Sigmoid colon (tissue), 7 donors: ENCODE data around the gene ATXN1. TPM values are rescaled to one million over a fixed set of nuclear protein-coding genes. Genes with fewer than 3 reads are reported as not detected.
A peak's percentile ranks its signal among the peaks of the same experiment; 100 is the strongest.

Source experiments
- DNase-seq: peaks from one replicate; pipeline ENCODE4 v3.0.0-alpha.2; 2019
- H3K27ac ChIP-seq, 4 donors: fragments of 200-600 bp; sonication (generic); one replicate each; pipeline ENCODE4 v1.5.1; 2016 to 2019; ENCODE audit warnings: mild to moderate bottlenecking in 1 of 4
- H3K27me3 ChIP-seq, 3 donors: fragments of 200-600 bp; sonication (generic); one replicate each; pipeline ENCODE4 v1.5.1; 2019; ENCODE audit warnings: mild to moderate bottlenecking in 1 of 3
- H3K36me3 ChIP-seq, 4 donors: fragments of 200-600 bp; sonication (generic); one replicate each; pipeline ENCODE4 v1.5.1; 2016 to 2019
- H3K4me1 ChIP-seq, 4 donors: fragments of 200-600 bp; sonication (generic); one replicate each; pipeline ENCODE4 v1.5.1; 2017 to 2019
- H3K4me3 ChIP-seq, 4 donors: fragments of 200-600 bp; sonication (generic); one replicate each; pipeline ENCODE4 v1.5.1; 2017 to 2019; ENCODE audit warnings: mild to moderate bottlenecking in 2 of 4, moderate library complexity in 1 of 4
- H3K9me3 ChIP-seq, 4 donors: fragments of 200-600 bp in 3 of 4; sonication (generic) in 3 of 4; one replicate each; pipeline versions ENCODE4 v1.5.1 to v1.6.1; 2013 to 2019
- CTCF ChIP-seq, 4 experiments: fragments of 450-650 bp in 3 of 4; fragments of 200-600 bp in 1 of 4; IDR thresholded peaks; one replicate each; pipeline ENCODE4 v1.5.1; 2016 to 2019; ENCODE audit warnings: antibody characterized with exemption in 4 of 4, mild to moderate bottlenecking in 3 of 4, moderate library complexity in 2 of 4
- EP300 ChIP-seq, 4 donors: sonication (generic); formaldehyde crosslinking; IDR thresholded peaks; one replicate each; pipeline ENCODE4 v1.6.1; 2017; ENCODE audit warnings: antibody characterized with exemption in 4 of 4
- POLR2A ChIP-seq, 2 donors: fragments of 450-650 bp; IDR thresholded peaks; one replicate each; pipeline ENCODE4 v1.6.1; 2016; ENCODE audit warnings: antibody characterized with exemption in 2 of 2, mild to moderate bottlenecking in 2 of 2, moderate library complexity in 2 of 2
- POLR2AphosphoS5 ChIP-seq, 4 donors: sonication (generic); formaldehyde crosslinking; IDR thresholded peaks; one replicate each; pipeline ENCODE4 v1.6.1; 2017; ENCODE audit warnings: antibody characterized with exemption in 4 of 4
- WGBS, 2 donors: extraction: QIAGEN DNeasy Blood & Tissue Kit; methylation state at CpG; one replicate each; pipeline ENCODE4 v1.1.7; 2013; 5-methylcytosine and 5-hydroxymethylcytosine counted together
- intact Hi-C: fragments of 100-400 bp; cut with DNase I; formaldehyde crosslinking; loops from one replicate; pipeline ENCODE4 v1.15.1; 2023
- polyA plus RNA-seq, 3 donors: library from polyadenylated mRNA; stranded (reverse); fragments of 200-250 nt; gene quantifications; one replicate each; pipeline ENCODE4 v1.2.3, GENCODE V29; 2013
- total RNA-seq, 4 donors: library from RNA; depleted of rRNA; stranded (reverse); fragments of >200 nt; gene quantifications; one replicate each; pipeline ENCODE4 v1.1.0, GENCODE V29; 2016
- donor health status: healthy with polysubstance abuse.
- donor health status: Bipolar disorder and iron deficiency.
- donor health status: healthy.

The ATXN1 gene
- total and polyA plus RNA-seq, 7 donors: 4.8 to 95.3 (median 37.7) TPM

DNA sequence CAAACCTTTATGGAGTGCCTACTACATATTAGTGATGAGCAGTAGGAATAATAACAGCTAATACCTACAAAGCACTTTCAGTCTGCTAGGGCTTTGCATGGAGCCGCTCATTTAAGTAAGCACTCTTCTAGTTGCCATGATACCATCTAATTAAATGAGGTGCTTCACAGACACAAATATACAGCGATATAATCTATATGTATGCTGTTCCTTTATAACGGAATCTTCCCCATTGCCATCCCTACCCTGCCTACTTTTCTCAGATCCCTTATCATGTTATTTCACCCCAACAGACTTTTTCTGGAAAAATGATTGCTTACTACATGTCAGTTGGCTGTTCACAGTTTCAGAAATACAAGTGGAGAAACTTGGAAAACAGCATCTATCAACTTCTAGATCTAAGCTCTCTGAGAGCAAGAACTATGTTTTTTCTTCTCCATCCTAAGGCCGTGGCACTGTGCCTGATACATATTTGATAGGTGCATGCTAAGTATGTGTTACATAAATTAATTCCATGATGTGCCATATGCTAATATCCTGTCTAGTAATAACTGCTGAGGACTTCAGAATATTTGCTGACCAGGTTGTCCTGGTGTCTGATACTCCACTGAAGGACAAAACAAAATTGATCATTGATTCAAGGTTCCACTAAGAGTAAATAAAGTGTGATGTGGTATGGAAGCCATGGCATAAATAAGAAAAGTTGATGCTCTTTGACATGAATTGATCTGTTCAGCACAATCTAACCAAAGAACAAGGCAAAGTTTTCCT, 398.3 kb downstream of the ATXN1 start:
- Histone ChIP-seq H3K4me1 (peaks cover 0 to 30% (median 7%) of the 10 kb centered on the region in 4 donors), H3K27ac (peak overlapping the region in 1 of 4 donors; percentile 27), H3K4me3 (no peak overlapping the region), H3K36me3 (no peaks in the 10 kb centered on the region), H3K27me3 (no peaks in the 10 kb centered on the region), H3K9me3 (no peaks in the 10 kb centered on the region)
- no peak for TF ChIP-seq EP300 (IDR thresholded peaks at IDR 0.05)
- no peak for TF ChIP-seq CTCF (IDR thresholded peaks at IDR 0.05)
- no peak for TF ChIP-seq POLR2A (IDR thresholded peaks at IDR 0.05)
- no peak for TF ChIP-seq POLR2AphosphoS5 (IDR thresholded peaks at IDR 0.05)
- intact Hi-C loops: no loop called here
- 95 to 97% methylated on average over 4 of the region's 4 CpGs for WGBS, 2 donors
- no peak for DNase-seq

GRCh38 chr6:16362296-16362695, 399.0 kb downstream of the ATXN1 start:
- no peak for TF ChIP-seq POLR2AphosphoS5 (IDR thresholded peaks at IDR 0.05)
- no peak for TF ChIP-seq POLR2A (IDR thresholded peaks at IDR 0.05)
- TF ChIP-seq CTCF (IDR thresholded peaks at IDR 0.05): no peak
- no peak for TF ChIP-seq EP300 (IDR thresholded peaks at IDR 0.05)
- H3K36me3 ChIP-seq: no peaks in the 10 kb centered on the region
- DNase-seq: no peak
- WGBS, 2 donors: 86 to 91% methylated on average over 11 of the region's 11 CpGs
- H3K27ac ChIP-seq: peak overlapping the region in 2 of 4 donors; percentile 27 to 40
- no peak overlapping the region for H3K4me3 ChIP-seq
- intact Hi-C loops: no loop called here
- H3K9me3 ChIP-seq: no peaks in the 10 kb centered on the region
- H3K4me1 ChIP-seq: peaks cover 0 to 26% (median 5%) of the 10 kb centered on the region in 4 donors
- no peaks in the 10 kb centered on the region for H3K27me3 ChIP-seq

DNA sequence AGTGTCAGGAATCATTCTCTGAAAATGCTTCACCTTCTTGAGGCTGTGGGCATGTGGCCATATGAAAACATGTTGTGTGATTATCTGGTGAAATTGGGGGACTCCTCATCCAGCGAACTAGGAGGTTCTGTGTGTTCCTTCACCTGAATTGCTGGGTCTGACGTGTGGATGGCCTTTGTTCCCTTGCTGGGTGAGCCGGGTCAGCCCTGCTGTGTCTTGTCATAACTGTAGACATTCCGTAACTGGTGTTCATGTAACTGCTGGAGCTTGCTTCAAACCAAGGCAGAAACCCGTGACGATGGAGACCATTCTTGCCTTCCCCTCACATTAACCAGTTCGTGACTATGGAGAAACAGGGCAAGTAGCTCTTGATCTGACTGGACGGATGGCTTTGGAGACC, 399.4 kb downstream of the ATXN1 start:
- Histone ChIP-seq H3K27me3 (no peaks in the 10 kb centered on the region), H3K36me3 (no peaks in the 10 kb centered on the region), H3K4me1 (peaks cover 0 to 26% (median 4%) of the 10 kb centered on the region in 4 donors), H3K27ac (peak overlapping the region in 2 of 4 donors; percentile 27 to 40), H3K9me3 (no peaks in the 10 kb centered on the region), H3K4me3 (no peak overlapping the region)
- intact Hi-C loops: no loop called here
- DNase-seq: no peak
- 68 to 72% methylated on average over 8 of the region's 8 CpGs for WGBS, 2 donors
- no peak for TF ChIP-seq CTCF (IDR thresholded peaks at IDR 0.05)
- no peak for TF ChIP-seq POLR2AphosphoS5 (IDR thresholded peaks at IDR 0.05)
- TF ChIP-seq POLR2A (IDR thresholded peaks at IDR 0.05): no peak
- no peak for TF ChIP-seq EP300 (IDR thresholded peaks at IDR 0.05)

GRCh38 chr6:16361121-16361520, 400.1 kb downstream of the ATXN1 start:
- H3K4me1 ChIP-seq: peaks cover 0 to 32% (median 4%) of the 10 kb centered on the region in 4 donors

More at GRCh38 chr6:16361121-16361520, 400.1 kb downstream of the ATXN1 start:
- no peak for DNase-seq
- TF ChIP-seq POLR2A (IDR thresholded peaks at IDR 0.05) (no peak), CTCF (IDR thresholded peaks at IDR 0.05) (no peak), EP300 (IDR thresholded peaks at IDR 0.05) (no peak), POLR2AphosphoS5 (IDR thresholded peaks at IDR 0.05) (no peak)
- Histone ChIP-seq H3K9me3 (no peaks in the 10 kb centered on the region), H3K4me3 (no peak overlapping the region), H3K36me3 (no peaks in the 10 kb centered on the region), H3K27me3 (no peaks in the 10 kb centered on the region), H3K27ac (peak overlapping the region in 2 of 4 donors; percentile 27 to 40)
- WGBS, 2 donors: 82 to 85% methylated on average over 4 of the region's 4 CpGs
- intact Hi-C loops: no loop called here
